NCI-H748 (cell line): Measurements from ENCODE around the gene RETREG3.

Experiments used
- DNase-seq: peaks from one replicate; lab custom pipeline; 2025; ENCODE audit not compliant: unreplicated experiment; lab: John Stamatoyannopoulos, UW

The RETREG3 gene

DNA sequence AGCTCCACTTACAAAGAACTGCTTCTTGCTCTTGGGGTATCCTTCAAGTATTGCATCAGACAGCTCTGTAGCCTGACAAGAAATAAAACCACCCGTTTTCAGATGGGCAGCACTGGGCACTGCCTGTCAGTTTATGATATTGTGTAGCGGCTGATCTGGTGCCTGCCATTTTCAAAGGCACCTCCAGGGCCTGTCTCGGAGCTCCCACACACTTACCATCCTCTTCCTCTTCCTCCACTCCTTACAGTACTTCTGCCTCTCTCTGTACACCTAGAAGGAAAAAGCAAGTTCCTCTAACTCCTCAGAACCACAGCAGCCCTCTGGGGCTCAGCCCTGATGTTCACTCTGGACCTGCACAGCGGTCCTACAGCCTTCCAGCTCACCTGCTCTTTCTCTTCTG is 36.1 kb downstream of the RETREG3 start:
- DNase-seq, result no peak

DNA sequence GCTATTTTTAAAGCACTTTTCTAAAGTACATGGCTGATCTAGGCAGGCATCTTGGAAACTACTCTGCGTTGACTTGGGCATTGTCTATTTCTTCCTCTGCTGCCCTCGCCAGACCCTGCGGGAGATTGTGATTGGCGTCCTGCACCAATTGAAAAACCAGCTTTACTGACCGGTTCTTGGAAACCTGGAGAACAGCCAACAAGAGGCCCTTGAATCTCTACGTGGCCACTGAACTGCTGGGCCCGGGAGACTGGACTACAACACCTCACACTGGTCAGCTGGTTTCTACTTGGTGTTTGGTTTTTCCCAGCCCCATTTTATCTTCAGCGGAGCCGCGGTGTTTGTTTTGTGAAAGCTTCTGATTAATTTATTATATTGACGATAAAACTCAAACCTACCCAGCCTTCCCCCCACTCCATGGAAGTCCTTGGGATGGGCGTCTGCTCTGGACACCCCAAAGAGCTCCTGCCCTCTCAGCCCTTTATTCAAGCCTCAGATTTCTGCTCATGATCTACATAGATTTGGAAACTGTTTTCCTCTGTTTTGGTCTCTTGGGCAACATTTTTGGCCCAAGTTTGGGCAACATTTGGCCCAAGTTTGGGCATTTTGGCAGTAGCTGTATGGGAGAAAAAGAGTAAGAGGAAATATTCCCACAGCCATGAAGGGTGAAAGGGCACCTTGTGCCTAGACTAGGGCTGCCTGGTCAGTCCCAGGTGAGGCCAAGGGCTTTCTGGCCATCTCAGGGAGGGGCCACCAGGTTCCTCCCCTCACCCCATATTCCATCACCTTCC is 37.5 kb downstream of the RETREG3 start:
- DNase-seq, result no peak

DNA sequence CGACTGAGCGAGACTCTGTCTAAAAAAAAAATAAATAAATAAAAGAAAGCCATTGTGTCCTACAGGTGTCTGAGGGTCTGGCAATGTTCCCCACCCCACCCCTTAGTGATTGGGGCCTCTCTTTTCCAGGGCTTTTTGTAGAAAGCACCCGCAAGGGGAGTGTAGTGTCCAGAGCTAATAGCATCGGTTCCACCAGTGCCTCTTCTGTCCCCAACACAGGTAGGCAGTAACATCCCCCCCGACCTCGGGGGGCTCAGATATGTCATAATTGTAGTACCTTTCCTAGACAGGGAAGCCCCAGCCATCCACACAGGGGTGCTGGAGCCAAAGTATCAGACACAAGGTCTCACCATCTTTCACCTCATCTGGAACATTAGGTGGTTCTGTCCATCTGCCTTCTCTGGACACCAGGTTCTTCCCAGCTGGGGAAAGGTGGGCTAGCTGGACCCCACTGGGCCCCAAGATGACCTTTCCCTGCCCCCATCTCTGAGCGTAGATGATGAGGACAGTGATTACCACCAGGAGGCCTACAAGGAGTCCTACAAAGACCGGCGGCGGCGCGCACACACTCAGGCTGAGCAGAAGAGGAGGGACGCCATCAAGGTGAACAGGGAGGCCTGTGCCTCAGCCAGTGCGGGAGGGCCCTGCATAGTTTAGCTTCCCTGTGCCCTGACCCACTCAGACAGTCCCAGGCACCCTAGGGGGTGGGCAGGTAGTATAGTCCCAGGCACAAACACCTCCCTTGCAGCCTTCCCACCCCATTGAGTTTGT is 40.6 kb downstream of the RETREG3 start:
- no peak for DNase-seq

DNA sequence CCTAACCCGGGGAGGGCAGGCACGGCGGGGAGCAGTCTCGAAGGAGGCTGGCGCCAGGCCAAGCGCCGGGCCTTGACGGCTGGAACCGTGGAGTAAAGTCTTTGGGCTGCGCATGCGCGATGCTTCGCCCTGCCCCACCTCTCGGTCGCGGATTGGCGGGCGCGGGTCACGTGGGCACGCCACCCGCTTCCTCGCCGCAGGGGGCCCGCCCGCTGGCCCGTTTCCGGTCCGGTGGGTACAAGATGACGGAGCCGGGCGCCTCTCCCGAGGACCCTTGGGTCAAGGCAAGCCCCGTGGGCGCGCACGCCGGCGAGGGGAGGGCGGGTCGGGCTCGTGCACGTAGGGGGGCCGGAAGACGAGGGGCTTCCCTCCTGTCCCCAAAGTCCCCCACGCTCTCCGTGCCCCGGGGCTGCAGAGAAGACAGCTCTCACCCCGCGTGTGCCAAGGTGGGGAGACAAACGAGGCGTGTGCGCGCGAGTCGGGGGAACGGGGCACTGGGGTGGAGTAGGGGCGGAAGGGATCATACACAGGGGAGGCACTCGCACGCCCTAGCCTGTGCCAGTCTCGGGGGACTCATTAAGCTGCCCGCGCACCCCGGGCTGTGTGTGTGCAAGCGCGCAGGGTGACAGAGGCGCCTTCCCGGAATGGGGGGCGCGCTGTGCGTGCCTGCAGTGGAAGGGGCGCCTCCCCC is 42.1 kb downstream of the RETREG3 start, which contains the start of gene MLX:
TSS of gene MLX (plus strand) at position 218 of the 691 bp plus-strand sequence. CDS start at position 243, 25 bp downstream.
- peak; percentile 94 for DNase-seq

DNA sequence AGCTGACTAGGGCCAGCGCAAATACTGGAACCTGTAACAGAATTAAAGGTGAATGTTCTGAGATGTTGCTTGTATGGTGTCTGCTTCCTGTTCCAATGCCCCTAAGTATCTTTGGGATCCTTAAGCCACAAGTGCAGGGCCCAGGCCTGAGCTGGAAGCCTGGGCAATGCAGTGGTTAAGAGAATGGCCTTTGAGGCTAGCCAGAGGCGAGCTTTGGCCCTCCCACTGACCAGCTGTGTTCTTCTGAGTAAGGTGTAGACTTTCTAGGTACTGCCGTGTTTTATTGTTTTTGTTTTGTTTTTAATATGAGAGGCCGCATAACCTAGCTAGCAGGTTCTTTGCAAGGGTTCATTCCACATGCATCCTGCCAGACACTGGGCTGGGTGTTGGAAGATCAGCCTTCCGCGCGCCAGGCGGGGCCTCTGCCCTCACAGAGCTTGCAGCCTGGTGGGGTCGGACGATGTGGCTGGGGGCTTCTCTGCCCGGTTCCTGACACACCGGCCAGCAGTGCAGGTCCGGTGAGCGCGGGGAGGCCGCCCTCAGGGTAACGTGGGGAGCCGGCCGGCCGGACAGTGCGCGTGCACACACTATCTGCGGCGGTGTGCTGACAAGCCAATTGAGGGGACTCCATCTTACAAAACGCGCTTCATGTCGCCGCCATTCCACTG is 42.8 kb downstream of the RETREG3 start:
- DNase-seq, result no peak

DNA sequence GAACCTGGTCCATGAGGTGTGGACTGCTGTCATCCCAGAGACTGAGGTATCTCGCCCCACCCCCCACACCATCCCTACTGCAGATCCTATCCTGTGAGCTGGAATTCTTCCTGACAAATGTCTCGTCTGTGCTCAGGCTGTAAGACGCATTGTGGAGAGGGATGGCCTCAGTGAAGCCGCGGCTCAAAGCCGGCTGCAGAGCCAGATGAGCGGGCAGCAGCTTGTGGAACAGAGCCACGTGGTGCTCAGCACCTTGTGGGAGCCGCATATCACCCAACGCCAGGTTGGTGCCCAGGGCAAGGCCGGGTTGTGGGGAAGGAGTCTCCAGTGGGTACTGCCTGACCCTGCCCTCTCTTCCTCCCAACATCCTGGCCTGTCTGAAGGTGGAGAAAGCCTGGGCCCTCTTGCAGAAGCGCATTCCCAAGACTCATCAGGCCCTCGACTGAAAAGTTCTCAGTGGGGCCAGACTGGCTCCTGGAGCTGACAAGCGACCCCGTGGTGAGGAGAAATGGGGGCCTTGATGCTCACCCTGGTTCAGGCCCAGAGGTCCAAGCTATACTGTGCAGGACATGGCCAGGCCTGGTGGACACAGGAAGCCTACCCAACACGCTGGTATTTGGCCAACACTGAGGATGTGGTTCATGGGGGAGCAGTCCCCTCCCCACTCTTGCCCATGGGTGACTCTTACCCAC is 43.5 kb downstream of the RETREG3 start:
- DNase-seq, result no peak

DNA sequence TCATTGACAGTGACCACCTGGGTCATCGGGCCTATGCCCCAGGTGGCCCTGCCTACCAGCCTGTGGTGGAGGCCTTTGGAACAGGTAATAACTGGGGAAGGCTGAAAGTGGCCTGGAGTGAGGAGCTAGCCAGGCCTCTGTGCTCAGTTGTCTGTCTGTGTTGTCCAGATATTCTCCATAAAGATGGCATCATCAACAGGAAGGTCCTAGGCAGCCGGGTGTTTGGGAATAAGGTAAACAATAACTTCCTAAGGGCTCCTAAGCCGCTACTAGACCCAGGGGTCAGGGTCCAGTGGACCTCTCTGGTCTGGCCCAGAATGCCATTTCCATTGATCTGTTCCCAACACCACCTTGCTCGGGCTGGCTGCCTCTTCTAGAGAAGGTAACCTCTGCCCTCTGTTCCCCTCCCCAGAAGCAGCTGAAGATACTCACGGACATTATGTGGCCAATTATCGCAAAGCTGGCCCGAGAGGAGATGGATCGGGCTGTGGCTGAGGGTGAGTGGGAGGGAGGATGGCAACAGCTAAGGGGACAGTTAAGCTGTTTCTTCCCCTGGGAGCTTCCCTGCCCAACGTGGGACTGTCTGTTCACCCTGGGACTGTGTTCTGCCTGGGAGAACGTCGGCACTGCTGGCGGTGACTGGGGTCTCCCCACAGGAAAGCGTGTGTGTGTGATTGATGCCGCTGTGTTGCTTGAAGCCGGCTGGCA is 44.2 kb downstream of the RETREG3 start:
- DNase-seq, result no peak

DNA sequence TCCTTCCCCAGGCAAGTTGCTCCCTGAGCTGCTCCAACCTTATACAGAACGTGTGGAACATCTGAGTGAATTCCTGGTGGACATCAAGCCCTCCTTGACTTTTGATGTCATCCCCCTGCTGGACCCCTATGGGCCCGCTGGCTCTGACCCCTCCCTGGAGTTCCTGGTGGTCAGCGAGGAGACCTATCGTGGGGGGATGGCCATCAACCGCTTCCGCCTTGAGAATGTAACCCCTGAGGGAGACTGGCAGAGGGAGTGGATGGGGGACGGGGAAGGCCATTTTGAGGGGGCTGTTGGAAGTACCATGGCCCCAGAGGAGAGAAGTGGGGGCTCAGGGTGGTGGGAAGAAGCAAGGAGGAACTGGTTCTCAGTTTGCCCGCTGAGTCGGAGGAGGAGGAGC is 45.2 kb downstream of the RETREG3 start:
- DNase-seq, result no peak

DNA sequence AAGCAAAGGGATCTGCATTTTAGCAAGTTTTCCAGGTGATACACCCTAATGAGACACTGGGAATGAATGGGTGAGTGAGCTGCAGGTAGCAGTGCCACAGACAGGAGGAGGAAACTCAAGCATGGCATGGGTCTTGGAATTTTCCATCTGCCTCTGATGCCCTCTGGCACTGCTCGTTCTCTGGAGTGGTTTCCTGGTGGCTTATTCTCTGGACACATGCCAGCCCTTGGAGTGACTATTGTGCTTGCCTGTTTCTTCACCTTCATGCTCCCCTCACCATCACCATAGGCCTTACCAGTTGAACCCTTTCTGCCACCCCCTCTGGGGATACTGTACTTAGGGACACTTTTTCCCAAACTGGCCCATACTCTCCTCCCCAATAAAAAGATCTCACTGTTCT is 45.6 kb downstream of the RETREG3 start:
- no peak for DNase-seq

DNA sequence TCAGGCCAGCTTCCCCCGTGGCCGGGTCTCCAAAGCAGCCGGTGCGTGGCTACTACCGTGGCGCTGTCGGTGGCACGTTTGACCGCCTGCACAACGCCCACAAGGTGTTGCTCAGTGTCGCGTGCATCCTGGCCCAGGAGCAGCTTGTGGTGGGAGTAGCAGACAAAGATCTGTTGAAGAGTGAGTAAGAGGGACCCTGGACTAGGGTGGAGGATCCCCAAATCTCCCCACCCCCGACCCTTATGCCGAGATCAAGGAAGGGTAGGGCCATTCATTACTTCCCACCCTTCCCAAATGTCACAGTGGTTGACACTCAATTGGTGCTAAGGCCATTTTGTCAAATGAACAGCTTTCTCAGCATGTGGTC is 46.0 kb downstream of the RETREG3 start:
- no peak for DNase-seq

DNA sequence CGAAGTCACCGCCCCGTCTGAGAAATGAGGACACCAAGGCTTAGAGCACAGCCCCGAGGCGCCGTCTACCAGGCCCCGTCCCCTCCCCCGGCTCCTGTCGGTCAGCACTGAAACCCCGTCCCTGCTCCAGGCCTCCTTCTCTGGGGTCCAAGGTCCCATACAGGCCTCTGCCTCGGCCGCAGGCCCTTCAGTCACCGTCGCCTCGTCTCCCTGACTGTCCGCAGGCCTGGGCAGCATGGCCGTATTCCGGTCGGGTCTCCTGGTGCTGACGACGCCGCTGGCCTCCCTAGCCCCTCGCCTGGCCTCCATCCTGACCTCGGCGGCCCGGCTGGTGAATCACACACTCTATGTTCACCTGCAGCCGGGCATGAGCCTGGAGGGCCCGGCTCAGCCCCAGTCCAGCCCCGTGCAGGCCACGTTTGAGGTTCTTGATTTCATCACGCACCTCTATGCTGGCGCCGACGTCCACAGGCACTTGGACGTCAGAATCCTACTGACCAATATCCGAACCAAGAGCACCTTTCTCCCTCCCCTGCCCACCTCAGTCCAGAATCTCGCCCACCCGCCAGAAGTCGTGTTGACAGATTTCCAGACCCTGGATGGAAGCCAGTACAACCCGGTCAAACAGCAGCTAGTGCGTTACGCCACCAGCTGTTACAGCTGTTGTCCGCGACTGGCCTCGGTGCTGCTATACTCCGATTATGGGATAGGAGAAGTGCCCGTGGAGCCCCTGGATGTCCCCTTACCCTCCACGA is 46.6 kb downstream of the RETREG3 start:
- peak; percentile 26 for DNase-seq

DNA sequence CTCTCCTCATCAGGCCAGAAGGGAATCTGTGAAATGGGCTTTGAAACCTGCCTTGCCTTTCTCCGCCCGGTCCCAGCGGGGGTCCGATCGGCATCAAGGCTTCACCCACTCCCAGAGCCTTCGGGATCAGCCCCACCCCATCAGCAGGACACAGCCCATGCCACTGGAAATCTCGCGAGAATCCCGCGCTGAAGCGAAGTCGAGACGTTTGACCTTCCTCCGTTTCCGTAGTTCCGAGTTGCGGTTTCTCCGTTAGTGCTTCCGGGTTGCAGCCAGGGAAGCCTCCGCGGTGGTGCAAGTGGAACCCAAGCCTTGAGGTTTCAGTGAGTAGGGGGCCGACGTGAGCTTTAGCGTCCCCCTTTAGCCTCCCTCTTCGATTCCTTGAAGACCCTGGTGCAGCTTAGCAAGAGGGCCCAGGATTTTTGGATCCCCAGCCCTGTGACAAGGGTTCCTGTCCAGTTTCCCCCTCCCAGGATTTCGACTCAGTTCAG is 47.2 kb downstream of the RETREG3 start, which contains the start of gene COASY:
TSS of gene COASY (plus strand) at position 252 of the 491 bp plus-strand sequence. CDS start 475 bp downstream, outside the sequence.
- peak; percentile 98 for DNase-seq

DNA sequence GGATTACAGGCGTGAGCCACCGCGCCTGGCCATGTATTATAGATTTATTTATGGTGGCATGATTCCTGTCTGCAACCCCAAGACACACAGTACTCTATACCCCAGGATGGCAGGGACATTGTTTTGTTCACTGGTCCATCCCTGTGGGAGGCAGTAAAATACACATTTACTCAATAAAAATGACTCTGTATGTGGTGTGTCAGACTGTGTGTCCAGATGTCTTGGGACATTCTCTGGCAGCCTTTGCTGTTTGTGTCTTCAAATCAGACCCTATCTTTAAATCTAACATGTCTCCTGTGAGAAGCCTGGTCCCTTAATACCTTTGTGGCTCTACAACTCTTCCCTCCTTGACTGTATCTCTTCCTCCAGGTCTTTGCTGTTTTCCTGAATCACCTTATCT is 48.9 kb downstream of the RETREG3 start:
- DNase-seq, result no peak

DNA sequence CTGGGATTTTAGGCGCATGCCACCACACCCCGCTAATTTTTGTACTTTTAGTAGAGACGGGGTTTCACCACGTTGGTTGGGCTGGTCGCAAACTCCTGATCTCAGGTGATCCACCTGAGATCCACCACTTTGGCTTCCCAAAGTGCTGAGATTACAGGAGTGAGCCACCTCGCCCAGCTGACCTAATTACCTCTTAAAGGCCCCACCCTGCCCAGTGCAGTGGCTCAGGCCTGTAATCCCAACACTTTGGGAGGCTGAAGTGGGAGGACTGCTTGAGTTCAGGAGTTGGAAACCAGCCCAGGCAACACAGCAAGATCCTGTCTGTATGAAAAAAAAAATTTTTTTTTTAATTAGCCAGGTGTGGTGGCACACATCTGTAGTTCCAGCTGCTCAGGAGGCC is 50.1 kb downstream of the RETREG3 start:
- DNase-seq, result no peak

DNA sequence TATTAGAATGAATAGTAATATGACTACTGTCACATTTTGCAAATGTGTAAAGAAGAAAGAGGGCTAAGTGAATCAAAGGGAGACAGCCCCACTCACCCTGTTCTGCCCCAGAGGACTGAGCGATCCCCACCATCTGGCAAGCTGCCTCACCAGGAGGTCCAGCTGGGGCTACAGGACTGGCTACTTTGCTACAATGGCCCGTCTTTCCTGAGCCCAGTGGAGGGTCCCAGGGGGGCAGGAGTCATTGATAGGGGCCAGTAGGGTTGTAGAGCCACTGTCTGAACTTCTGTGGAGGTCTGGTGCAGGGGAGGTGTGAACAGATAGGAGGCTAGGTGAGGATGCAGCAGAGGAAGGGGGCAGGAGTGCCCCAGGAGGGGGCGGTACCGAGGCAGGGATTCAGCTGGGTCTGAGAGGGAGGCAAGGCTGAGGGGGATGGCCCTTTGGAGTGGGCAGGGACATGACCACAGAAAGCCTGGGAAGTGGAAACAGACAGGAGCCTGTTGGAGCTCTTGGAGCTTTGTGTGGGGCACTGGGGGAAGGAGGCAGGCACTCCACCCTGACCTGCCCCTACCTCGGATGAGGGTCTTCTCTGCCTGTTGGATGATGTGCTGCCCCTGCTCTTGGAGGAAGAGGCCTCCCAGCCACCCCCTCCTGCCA is 53.1 kb downstream of the RETREG3 start:
- peak; percentile 51 for DNase-seq

DNA sequence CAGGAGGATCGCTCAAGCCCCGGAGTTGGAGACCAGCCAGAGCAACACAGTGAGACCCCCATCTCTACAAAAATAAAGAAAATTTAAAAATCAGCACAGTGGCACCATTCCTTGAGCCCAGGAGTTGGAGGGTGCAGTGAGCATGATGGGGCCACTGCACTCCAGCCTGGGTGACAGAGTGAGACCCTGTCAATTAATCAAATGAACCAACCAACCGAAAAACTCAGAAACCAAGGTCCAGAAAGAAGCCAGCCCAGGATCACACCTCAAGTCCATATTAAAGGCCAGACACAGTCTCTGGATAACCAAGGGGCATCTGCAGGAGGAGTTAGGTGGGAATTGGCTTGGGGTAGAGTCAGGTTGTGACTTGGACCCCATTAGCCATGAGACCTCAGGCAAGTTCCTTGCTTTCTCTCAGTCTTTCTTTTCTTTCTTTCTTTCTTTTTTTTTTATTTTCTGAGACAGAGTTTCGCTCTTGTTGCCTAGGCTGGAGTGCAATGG is 54.0 kb downstream of the RETREG3 start:
- DNase-seq, result no peak

DNA sequence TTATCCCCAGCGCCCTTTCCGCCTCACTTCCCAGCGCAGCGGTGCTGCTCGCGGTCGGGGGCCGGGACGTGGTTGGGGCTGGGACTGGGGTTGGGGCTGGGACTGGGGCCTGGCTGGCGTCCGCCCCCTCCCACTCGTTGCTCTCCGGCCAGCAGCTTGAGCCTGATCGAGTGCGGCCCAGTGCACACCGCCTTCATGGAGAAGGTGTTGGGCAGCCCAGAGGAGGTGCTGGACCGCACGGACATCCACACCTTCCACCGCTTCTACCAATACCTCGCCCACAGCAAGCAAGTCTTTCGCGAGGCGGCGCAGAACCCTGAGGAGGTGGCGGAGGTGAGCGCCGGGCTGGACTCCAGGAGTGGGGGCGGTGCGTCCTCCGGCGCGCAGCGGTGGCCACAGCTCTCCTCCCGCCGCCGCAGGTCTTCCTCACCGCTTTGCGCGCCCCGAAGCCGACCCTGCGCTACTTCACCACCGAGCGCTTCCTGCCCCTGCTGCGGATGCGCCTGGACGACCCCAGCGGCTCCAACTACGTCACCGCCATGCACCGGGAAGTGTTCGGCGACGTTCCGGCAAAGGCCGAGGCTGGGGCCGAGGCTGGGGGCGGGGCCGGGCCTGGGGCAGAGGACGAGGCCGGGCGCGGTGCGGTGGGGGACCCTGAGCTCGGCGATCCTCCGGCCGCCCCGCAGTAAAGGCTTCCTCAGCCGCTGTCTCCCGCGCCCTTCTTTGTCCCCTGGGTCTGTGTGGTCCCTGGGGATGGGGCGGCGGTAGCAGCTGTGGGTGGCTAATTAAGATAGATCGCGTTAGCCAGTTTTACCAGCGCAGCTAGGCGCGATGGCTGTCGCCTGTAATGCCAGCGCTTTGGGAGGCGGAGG is 54.7 kb downstream of the RETREG3 start:
- DNase-seq, result peak; percentile 92
